ENCODE data around the gene POLR2L. TPM values are rescaled to one million over a fixed set of nuclear protein-coding genes. Genes with fewer than 3 reads are reported as not detected.
A peak's percentile ranks its signal among the peaks of the same experiment; 100 is the strongest.

Gene POLR2L
- total and polyA plus RNA-seq, 2 of the 13 experiments (the other 11 are each of a cell fraction or from before 2014, with no cell fraction given) = 104 to 114 TPM

DNA sequence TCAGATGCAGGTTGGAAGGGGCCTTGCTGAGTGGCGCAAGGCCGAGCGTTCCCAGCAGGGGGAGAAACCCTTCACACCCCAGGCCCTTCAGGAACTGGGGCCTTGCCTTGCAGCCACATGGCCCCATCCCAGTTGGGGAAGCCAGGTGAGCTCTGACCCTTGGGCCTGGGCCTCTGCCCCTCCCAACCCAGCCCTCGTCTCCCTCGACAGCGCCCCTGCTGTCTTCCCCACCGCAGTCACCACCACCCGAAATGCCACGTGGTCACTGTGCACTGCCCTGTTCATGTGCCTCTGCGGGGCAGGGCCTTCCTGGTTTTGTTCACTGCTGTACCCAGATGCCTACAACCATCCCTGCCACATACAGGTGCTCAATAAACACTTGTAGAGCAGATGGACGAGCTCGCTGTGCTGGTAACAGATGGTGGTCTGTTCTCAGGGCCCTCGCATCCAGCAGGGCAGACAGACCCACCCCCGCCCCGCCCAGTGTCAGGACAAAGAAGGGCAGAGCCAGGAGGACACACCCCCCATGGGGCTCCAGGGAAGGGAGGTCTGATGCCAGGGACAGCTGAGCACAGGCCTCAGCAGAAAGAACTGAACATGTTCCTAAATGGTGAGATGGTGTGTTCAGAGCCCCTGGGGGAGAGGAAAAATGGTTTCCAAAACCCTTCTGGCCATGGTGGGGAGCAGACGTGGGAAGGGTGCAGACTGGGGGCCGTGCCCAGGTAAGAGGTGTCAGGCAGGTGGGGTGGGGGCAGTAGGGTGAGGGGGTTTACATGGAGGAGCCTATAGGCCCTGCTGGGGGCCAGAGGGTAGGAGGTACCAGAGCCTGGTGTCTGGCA is 3.7 kb downstream of the POLR2L start (continued):
- no peak for TF ChIP-seq MED13 (CRISPR knock-in tag; IDR thresholded peaks at IDR 0.05)
- TF ChIP-seq PLRG1 (conservative IDR thresholded peaks at IDR 0.05) = no peak
- TF ChIP-seq ZKSCAN1 (IDR thresholded peaks at IDR 0.05; ENCODE audit: low read length) = no peak
- TF ChIP-seq ZFP82 (CRISPR knock-in tag; IDR thresholded peaks at IDR 0.05; ENCODE audit: borderline replicate concordance) = no peak
- peak; percentile 45; the same call in 1 of the 2 replicates for TF ChIP-seq RARA (CRISPR knock-in tag; IDR thresholded peaks at IDR 0.05)
- peak; percentile 76 for TF ChIP-seq GATAD1 (CRISPR knock-in tag; IDR thresholded peaks at IDR 0.05)
- TF ChIP-seq SOX13 (IDR thresholded peaks at IDR 0.05) = no peak
- TF ChIP-seq SOX13 (CRISPR knock-in tag; conservative IDR thresholded peaks at IDR 0.05 in 1 of 2, IDR thresholded peaks at IDR 0.05 in 1 of 2) = peak in 1 of 2 experiments; percentile 52; a peak in 1 of 4 replicates
- TF ChIP-seq RFXANK (CRISPR knock-in tag; IDR thresholded peaks at IDR 0.05) = no peak
- TF ChIP-seq RARG (CRISPR knock-in tag; IDR thresholded peaks at IDR 0.05; ENCODE audit: low read depth) = no peak
- TF ChIP-seq CBX2 (IDR thresholded peaks at IDR 0.05; ENCODE audit: low read depth, low read length) = no peak
- TF ChIP-seq CBX2 (CRISPR knock-in tag; IDR thresholded peaks at IDR 0.05; ENCODE audit: low read depth) = no peak
- TF ChIP-seq, protein P1, sequence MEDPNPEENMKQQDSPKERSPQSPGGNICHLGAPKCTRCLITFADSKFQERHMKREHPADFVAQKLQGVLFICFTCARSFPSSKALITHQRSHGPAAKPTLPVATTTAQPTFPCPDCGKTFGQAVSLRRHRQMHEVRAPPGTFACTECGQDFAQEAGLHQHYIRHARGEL (CRISPR knock-in tag; IDR thresholded peaks at IDR 0.05) = no peak
- TF ChIP-seq RCOR2 (CRISPR knock-in tag; IDR thresholded peaks at IDR 0.05) = no peak
- TF ChIP-seq, protein P2, sequence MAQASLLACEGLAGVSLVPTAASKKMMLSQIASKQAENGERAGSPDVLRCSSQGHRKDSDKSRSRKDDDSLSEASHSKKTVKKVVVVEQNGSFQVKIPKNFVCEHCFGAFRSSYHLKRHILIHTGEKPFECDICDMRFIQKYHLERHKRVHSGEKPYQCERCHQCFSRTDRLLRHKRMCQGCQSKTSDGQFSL (CRISPR knock-in tag; IDR thresholded peaks at IDR 0.05) = peak; percentile 88; the same call in 1 of the 2 replicates
- no peak for TF ChIP-seq ZNF484 (CRISPR knock-in tag; IDR thresholded peaks at IDR 0.05; ENCODE audit: borderline replicate concordance, low read depth)
- no peak for TF ChIP-seq PRMT3 (CRISPR knock-in tag; IDR thresholded peaks at IDR 0.05; ENCODE audit: borderline replicate concordance, low read depth)
- TF ChIP-seq TOE1 (CRISPR knock-in tag; IDR thresholded peaks at IDR 0.05) = no peak
- TF ChIP-seq, protein P3, sequence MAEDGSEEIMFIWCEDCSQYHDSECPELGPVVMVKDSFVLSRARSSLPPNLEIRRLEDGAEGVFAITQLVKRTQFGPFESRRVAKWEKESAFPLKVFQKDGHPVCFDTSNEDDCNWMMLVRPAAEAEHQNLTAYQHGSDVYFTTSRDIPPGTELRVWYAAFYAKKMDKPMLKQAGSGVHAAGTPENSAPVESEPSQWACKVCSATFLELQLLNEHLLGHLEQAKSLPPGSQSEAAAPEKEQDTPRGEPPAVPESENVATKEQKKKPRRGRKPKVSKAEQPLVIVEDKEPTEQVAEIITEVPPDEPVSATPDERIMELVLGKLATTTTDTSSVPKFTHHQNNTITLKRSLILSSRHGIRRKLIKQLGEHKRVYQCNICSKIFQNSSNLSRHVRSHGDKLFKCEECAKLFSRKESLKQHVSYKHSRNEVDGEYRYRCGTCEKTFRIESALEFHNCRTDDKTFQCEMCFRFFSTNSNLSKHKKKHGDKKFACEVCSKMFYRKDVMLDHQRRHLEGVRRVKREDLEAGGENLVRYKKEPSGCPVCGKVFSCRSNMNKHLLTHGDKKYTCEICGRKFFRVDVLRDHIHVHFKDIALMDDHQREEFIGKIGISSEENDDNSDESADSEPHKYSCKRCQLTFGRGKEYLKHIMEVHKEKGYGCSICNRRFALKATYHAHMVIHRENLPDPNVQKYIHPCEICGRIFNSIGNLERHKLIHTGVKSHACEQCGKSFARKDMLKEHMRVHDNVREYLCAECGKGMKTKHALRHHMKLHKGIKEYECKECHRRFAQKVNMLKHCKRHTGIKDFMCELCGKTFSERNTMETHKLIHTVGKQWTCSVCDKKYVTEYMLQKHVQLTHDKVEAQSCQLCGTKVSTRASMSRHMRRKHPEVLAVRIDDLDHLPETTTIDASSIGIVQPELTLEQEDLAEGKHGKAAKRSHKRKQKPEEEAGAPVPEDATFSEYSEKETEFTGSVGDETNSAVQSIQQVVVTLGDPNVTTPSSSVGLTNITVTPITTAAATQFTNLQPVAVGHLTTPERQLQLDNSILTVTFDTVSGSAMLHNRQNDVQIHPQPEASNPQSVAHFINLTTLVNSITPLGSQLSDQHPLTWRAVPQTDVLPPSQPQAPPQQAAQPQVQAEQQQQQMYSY (CRISPR knock-in tag; IDR thresholded peaks at IDR 0.05) = no peak
- TF ChIP-seq GLI4 (CRISPR knock-in tag; IDR thresholded peaks at IDR 0.05; ENCODE audit: borderline replicate concordance) = no peak
- peak; percentile 37 for TF ChIP-seq AGO1 (IDR thresholded peaks at IDR 0.05; ENCODE audit: low read depth, low read length, poor library complexity, severe bottlenecking)
- no peak for TF ChIP-seq GFI1 (CRISPR knock-in tag; IDR thresholded peaks at IDR 0.05; ENCODE audit: borderline replicate concordance)
- no peak for TF ChIP-seq ZNF367 (CRISPR knock-in tag; IDR thresholded peaks at IDR 0.05; ENCODE audit: borderline replicate concordance)
